Measurements from ENCODE around the gene S100A2. TPM values are rescaled to one million over a fixed set of nuclear protein-coding genes. Genes with fewer than 3 reads are reported as not detected.

Gene S100A2
- polyA plus RNA-seq, 3 donors, result 0.32 TPM; not detected in 2

DNA sequence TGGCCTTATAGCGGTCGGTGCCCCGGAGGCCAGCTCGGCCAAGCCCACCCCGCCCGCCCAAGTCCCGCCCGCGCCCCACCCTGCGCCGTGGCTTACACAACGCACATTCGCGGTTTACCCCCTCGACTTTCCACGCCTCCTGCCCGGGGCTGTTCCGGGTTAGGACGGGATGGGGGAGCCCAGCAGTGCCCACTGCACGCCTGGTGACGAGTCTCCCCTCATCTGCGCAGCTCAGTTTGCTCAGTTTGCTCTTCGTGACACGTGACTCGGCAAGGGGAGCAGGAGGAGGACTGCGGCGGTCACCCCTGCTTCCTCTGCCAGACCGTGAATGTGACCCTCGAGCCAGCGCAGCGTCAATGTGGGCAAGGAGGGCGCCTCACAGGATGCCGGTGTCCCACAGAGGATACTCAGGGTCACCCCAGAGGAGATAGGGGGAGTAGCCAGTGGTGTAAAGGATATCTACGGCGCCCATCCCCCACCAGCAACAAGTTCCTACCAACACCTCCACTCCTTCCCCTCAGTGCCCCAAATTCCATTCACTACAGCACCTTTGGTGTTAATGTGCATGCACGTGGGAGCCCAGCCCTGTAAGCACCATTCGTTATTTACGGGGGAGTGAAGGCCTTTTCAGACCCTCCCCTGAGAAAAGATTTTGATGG is 29.5 kb downstream of the S100A2 start:
- no peak for TF ChIP-seq CTCF (IDR thresholded peaks at IDR 0.05)
- peaks cover 30% of the 10 kb centered on the region for H4K20me1 ChIP-seq (ENCODE audit: insufficient read depth, low read length)
- H3K9me3 ChIP-seq (replicated peaks in 1 of 2; ENCODE audit: control insufficient read depth in 1 of 2, insufficient read depth in 1 of 2, low read length in 2 of 2), result no peaks in the 10 kb centered on the region
- Mint-ChIP-seq H3K27ac (peak overlapping the region; percentile 95 to 99 (median 97)), H3K4me1 (peaks cover 82% of the 10 kb centered on the region), H3K4me3 (peak overlapping the region; percentile 93), H3K27me3 (ENCODE audit: low read depth in 3 of 3) (peaks cover 0 to 3% (median 0%) of the 10 kb centered on the region in 3 donors), H3K36me3 (peaks cover 26 to 35% of the 10 kb centered on the region in 2 donors), H3K9me3 (peaks cover 0 to 1% (median 0%) of the 10 kb centered on the region in 7 donors)
- intact Hi-C loops (cut with micrococcal nuclease), result no loop called here
- H3K4me3 ChIP-seq (replicated peaks in 1 of 3; ENCODE audit: low read depth in 2 of 3, low read length in 3 of 3), result peak overlapping the region; percentile 70 to 91 (median 84)
- H3K36me3 ChIP-seq (replicated peaks in 1 of 2; ENCODE audit: control insufficient read depth in 1 of 2, insufficient read depth in 2 of 2, low read length in 2 of 2), result peaks cover 6% of the 10 kb centered on the region in 2 donors
- H2AFZ ChIP-seq (ENCODE audit: insufficient read depth, low read depth, low read length, poor library complexity, severe bottlenecking), result peak overlapping the region; percentile 40
- H3K9ac ChIP-seq (ENCODE audit: insufficient read depth, low read length, poor library complexity, severe bottlenecking), result peak overlapping the region; percentile 93
- DNase-seq, result peak; percentile 90 to 94 (median 90)
- peaks cover 47% of the 10 kb centered on the region for H3K79me2 ChIP-seq (ENCODE audit: insufficient read depth, low read length)
- peak overlapping the region; percentile 98 for H3K4me2 ChIP-seq (replicated peaks; ENCODE audit: extremely low read depth, low read length, poor library complexity, severe bottlenecking)
- peaks cover 71 to 84% of the 10 kb centered on the region in 2 donors for H3K4me1 ChIP-seq (ENCODE audit: control insufficient read depth in 1 of 2, insufficient read depth in 2 of 2, low read length in 2 of 2)
- WGBS (ENCODE audit: insufficient coverage), result under 1% methylated on average over 30 of the region's 38 CpGs
- H3K27me3 ChIP-seq (ENCODE audit: control insufficient read depth in 2 of 2, insufficient read depth in 2 of 2, low read length in 2 of 2), result no peaks in the 10 kb centered on the region
- peak overlapping the region; percentile 96 to 98 for H3K27ac ChIP-seq (ENCODE audit: low read depth in 1 of 2, low read length in 2 of 2)

DNA sequence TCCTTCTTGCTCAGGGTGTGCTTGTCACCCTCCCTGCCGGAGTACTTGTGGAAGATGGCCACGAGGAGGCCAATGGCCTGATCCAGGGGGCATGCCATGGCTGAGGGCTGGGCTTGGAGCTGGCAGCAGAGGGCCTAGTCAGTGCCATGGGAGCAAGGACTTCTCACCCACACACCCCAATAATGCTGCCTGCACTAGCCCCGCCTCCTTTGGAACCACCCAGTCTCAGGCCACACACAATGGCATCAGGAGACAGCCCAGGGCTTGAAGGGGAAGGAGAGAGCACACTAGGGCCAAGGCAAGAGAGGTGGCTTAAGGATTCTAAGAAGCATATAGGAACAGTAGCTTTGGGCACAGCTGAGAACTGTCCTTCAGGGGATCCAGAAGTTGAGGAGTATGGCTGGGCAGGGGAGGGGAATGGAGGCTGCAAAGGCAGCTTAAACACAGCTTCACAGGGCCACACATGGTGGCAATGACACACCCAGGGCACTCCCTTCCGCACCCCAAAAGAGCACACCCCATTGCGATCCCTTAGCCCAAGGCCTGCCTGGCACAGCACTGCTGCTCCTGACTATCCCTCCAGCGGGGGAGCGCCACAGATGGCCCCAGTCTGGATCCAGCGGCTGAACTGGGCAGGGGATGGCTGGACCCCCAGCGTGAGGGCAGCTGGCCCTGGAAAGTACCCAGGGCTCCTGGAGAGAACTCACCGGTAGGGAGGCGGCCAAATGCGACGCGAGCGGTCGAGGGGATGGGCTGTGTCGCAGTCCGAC is 30.2 kb downstream of the S100A2 start, which contains the start of gene S100A6:
Gene S100A6, minus strand, starts transcription at position 750 of the 770 bp plus-strand sequence. Its CDS starts 652 bp downstream, at position 98.
- H2AFZ ChIP-seq (ENCODE audit: insufficient read depth, low read depth, low read length, poor library complexity, severe bottlenecking), result peak within 1 kb of the TSS; percentile 40
- no peak for TF ChIP-seq CTCF (IDR thresholded peaks at IDR 0.05)
- H3K27me3 ChIP-seq (ENCODE audit: control insufficient read depth in 2 of 2, insufficient read depth in 2 of 2, low read length in 2 of 2), result no peaks in the 10 kb centered on the region
- H3K9ac ChIP-seq (ENCODE audit: insufficient read depth, low read length, poor library complexity, severe bottlenecking), result peak within 1 kb of the TSS; percentile 93
- Mint-ChIP-seq H3K4me1 (peaks cover 75% of the 10 kb centered on the region), H3K9me3 (peaks cover 0 to 1% (median 0%) of the 10 kb centered on the region in 7 donors), H3K27me3 (ENCODE audit: low read depth in 3 of 3) (peaks cover 0 to 2% (median 0%) of the 10 kb centered on the region in 3 donors), H3K36me3 (peaks cover 28 to 41% of the 10 kb centered on the region in 2 donors), H3K4me3 (peak within 1 kb of the TSS; percentile 93 to 97), H3K27ac (peak within 1 kb of the TSS; percentile 96 to 99 (median 97))
- peak; percentile 63 to 66 (median 66) for DNase-seq
- peak within 1 kb of the TSS; percentile 70 to 91 (median 84) for H3K4me3 ChIP-seq (replicated peaks in 1 of 3; ENCODE audit: low read depth in 2 of 3, low read length in 3 of 3)
- peak within 1 kb of the TSS; percentile 96 to 98 for H3K27ac ChIP-seq (ENCODE audit: low read depth in 1 of 2, low read length in 2 of 2)
- peaks cover 64 to 77% of the 10 kb centered on the region in 2 donors for H3K4me1 ChIP-seq (ENCODE audit: control insufficient read depth in 1 of 2, insufficient read depth in 2 of 2, low read length in 2 of 2)
- intact Hi-C loops (cut with micrococcal nuclease), result no loop called here
- WGBS (ENCODE audit: insufficient coverage), result 0% methylated on average over 15 of the region's 18 CpGs
- H3K79me2 ChIP-seq (ENCODE audit: insufficient read depth, low read length), result peaks cover 47% of the 10 kb centered on the region
- H3K9me3 ChIP-seq (replicated peaks in 1 of 2; ENCODE audit: control insufficient read depth in 1 of 2, insufficient read depth in 1 of 2, low read length in 2 of 2), result no peaks in the 10 kb centered on the region
- H3K36me3 ChIP-seq (replicated peaks in 1 of 2; ENCODE audit: control insufficient read depth in 1 of 2, insufficient read depth in 2 of 2, low read length in 2 of 2), result peaks cover 6 to 10% of the 10 kb centered on the region in 2 donors
- H4K20me1 ChIP-seq (ENCODE audit: insufficient read depth, low read length), result peaks cover 30% of the 10 kb centered on the region
- H3K4me2 ChIP-seq (replicated peaks; ENCODE audit: extremely low read depth, low read length, poor library complexity, severe bottlenecking), result peak within 1 kb of the TSS; percentile 98

All from CD14-positive monocyte (primary cell).